Measurements from ENCODE around the gene BMP8B.

The BMP8B gene

GRCh38 chr1:39788758-39789570, at the start of gene BMP8B:
TSS of gene BMP8B (minus strand) at chr1:39788865. CDS start at chr1:39788485, 380 bp downstream.
- TF ChIP-seq RAD21 (IDR thresholded peaks at IDR 0.05; ENCODE audit: low read depth) (no peak), EP300 (IDR thresholded peaks at IDR 0.05; ENCODE audit: borderline replicate concordance) (no peak), MAX (IDR thresholded peaks at IDR 0.05) (peak; percentile 92), EGR1 (IDR thresholded peaks at IDR 0.05) (peak; percentile 53), YY1 (IDR thresholded peaks at IDR 0.05; ENCODE audit: low read depth) (peak; percentile 64; the same call in 1 of the 2 replicates), CREB1 (IDR thresholded peaks at IDR 0.05; ENCODE audit: low read depth) (no peak), TAF1 (IDR thresholded peaks at IDR 0.05; ENCODE audit: low read depth) (peak; percentile 36; the same call in 1 of the 2 replicates), ZBTB7A (IDR thresholded peaks at IDR 0.05; ENCODE audit: low read depth) (peak; percentile 92; the same call in 1 of the 2 replicates), TEAD4 (IDR thresholded peaks at IDR 0.05) (no peak), USF1 (IDR thresholded peaks at IDR 0.05) (no peak), TCF12 (IDR thresholded peaks at IDR 0.05; ENCODE audit: low read depth) (no peak), FOXM1 (IDR thresholded peaks at IDR 0.05; ENCODE audit: borderline replicate concordance, low read depth) (no peak), REST (IDR thresholded peaks at IDR 0.05; ENCODE audit: low read depth) (no peak), CEBPB (IDR thresholded peaks at IDR 0.05) (no peak), NFIC (IDR thresholded peaks at IDR 0.05) (no peak)

- no peak for TF ChIP-seq NFIC (IDR thresholded peaks at IDR 0.05)
- TF ChIP-seq MAX (IDR thresholded peaks at IDR 0.05): no peak
- no peak for TF ChIP-seq ZBTB7A (IDR thresholded peaks at IDR 0.05; ENCODE audit: low read depth)
- TF ChIP-seq CREB1 (IDR thresholded peaks at IDR 0.05; ENCODE audit: low read depth): no peak
- TF ChIP-seq RAD21 (IDR thresholded peaks at IDR 0.05; ENCODE audit: low read depth): no peak
- TF ChIP-seq YY1 (IDR thresholded peaks at IDR 0.05; ENCODE audit: low read depth): no peak
- no peak for TF ChIP-seq FOXM1 (IDR thresholded peaks at IDR 0.05; ENCODE audit: borderline replicate concordance, low read depth)
- TF ChIP-seq TAF1 (IDR thresholded peaks at IDR 0.05; ENCODE audit: low read depth): no peak
- no peak for TF ChIP-seq REST (IDR thresholded peaks at IDR 0.05; ENCODE audit: low read depth)
- no peak for TF ChIP-seq EGR1 (IDR thresholded peaks at IDR 0.05)
- TF ChIP-seq TEAD4 (IDR thresholded peaks at IDR 0.05): no peak
- TF ChIP-seq CEBPB (IDR thresholded peaks at IDR 0.05): no peak
- no peak for TF ChIP-seq USF1 (IDR thresholded peaks at IDR 0.05)
- TF ChIP-seq TCF12 (IDR thresholded peaks at IDR 0.05; ENCODE audit: low read depth): no peak
- TF ChIP-seq EP300 (IDR thresholded peaks at IDR 0.05; ENCODE audit: borderline replicate concordance): no peak
Measured at GRCh38 chr1:39836595-39837110, 48.0 kb upstream of the BMP8B start.

GRCh38 chr1:39835935-39836594, 47.4 kb upstream of the BMP8B start:
- TF ChIP-seq TAF1 (IDR thresholded peaks at IDR 0.05; ENCODE audit: low read depth) (no peak), TCF12 (IDR thresholded peaks at IDR 0.05; ENCODE audit: low read depth) (no peak), CEBPB (IDR thresholded peaks at IDR 0.05) (no peak), MAX (IDR thresholded peaks at IDR 0.05) (no peak), YY1 (IDR thresholded peaks at IDR 0.05; ENCODE audit: low read depth) (no peak), USF1 (IDR thresholded peaks at IDR 0.05) (no peak), ZBTB7A (IDR thresholded peaks at IDR 0.05; ENCODE audit: low read depth) (no peak), CREB1 (IDR thresholded peaks at IDR 0.05; ENCODE audit: low read depth) (no peak), REST (IDR thresholded peaks at IDR 0.05; ENCODE audit: low read depth) (no peak), NFIC (IDR thresholded peaks at IDR 0.05) (no peak), EP300 (IDR thresholded peaks at IDR 0.05; ENCODE audit: borderline replicate concordance) (no peak), TEAD4 (IDR thresholded peaks at IDR 0.05) (no peak)
